SH-SY5Y (cell line): ENCODE measurements around the gene TCTN1.

Source experiments
- GATA2 ChIP-seq: IDR thresholded peaks from 2 replicates; pipeline ENCODE4 v1.6.1; 2011; ENCODE audit warnings: mild to moderate bottlenecking, low read depth, low read length
- GATA3 ChIP-seq: IDR thresholded peaks from 2 replicates; pipeline ENCODE4 v1.6.1; 2011; ENCODE audit warnings: low read depth, mild to moderate bottlenecking, low read length, moderate library complexity

DNA sequence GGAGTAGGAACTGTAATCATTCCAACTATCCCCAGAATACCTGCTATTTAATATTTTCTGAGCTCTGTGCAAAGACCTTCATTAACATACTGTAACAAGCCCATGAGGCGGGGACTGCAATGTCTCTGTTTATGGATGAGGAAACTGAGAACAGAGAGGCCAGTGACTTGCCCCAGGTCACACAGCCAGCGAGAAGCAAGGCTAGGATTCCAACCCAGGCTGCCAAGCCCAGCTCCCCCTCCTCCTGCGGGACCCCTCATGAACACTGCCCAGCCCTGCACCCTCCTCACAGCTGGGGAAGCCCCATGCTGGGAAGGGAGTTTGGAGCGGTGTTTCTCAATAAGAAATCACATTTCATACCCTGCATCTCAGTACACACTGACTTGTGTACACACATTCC is 64.1 kb downstream of the TCTN1 start:
- TF ChIP-seq GATA2 (no peak), GATA3 (no peak)
